ENCODE measurements around the gene MAN1B1.

The MAN1B1 gene

GRCh38 chr9:137049544-137050449, 37.0 kb upstream of the MAN1B1 start:
- peak; percentile 80 for DNase-seq (ENCODE audit: low spot score)
- peak; percentile 25 for TF ChIP-seq CTCF (IDR thresholded peaks at IDR 0.05; ENCODE audit: extremely low read depth, missing control alignments)

GRCh38 chr9:137050570-137050969, 36.2 kb upstream of the MAN1B1 start:
- no peak for TF ChIP-seq CTCF (IDR thresholded peaks at IDR 0.05; ENCODE audit: extremely low read depth, missing control alignments)
- DNase-seq (ENCODE audit: low spot score) = no peak

DNA sequence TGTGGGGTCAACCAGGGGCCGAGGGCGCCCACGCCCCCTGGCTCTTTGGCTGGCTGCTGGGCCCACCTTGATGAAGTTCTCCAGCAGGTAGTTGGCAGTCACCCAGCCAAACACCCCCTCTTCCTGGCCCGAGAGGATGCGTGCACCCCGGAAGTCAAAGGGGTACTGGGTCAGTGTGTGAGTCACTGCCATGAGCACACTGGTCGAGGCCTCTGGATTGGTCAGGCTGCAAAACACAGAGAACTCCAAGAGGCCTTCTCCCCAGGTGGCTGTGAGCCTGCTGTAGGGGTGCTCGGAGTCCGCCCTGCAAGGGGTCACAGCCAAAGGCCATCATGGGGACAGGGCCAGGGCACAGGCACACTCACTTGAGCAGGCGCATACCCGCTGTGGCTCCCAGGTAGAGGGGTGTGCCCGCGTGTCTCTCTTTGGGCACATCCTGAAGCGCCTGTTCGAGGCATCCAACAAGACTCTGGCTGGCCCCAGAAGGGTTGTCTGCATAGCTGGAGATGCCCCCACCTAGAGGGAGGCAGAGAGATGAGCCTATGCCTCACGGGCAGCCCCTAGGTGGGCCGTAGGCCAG, 35.5 kb upstream of the MAN1B1 start:
- DNase-seq (ENCODE audit: low spot score) = no peak
- TF ChIP-seq CTCF (IDR thresholded peaks at IDR 0.05; ENCODE audit: extremely low read depth, missing control alignments) = no peak

- no peak for DNase-seq (ENCODE audit: low spot score)
- no peak for TF ChIP-seq CTCF (IDR thresholded peaks at IDR 0.05; ENCODE audit: extremely low read depth, missing control alignments)
Measured at GRCh38 chr9:137052293-137052692, 34.5 kb upstream of the MAN1B1 start.

GRCh38 chr9:137052998-137053943, 33.5 kb upstream of the MAN1B1 start:
- no peak for TF ChIP-seq CTCF (IDR thresholded peaks at IDR 0.05; ENCODE audit: extremely low read depth, missing control alignments)
- no peak for DNase-seq (ENCODE audit: low spot score)

DNA sequence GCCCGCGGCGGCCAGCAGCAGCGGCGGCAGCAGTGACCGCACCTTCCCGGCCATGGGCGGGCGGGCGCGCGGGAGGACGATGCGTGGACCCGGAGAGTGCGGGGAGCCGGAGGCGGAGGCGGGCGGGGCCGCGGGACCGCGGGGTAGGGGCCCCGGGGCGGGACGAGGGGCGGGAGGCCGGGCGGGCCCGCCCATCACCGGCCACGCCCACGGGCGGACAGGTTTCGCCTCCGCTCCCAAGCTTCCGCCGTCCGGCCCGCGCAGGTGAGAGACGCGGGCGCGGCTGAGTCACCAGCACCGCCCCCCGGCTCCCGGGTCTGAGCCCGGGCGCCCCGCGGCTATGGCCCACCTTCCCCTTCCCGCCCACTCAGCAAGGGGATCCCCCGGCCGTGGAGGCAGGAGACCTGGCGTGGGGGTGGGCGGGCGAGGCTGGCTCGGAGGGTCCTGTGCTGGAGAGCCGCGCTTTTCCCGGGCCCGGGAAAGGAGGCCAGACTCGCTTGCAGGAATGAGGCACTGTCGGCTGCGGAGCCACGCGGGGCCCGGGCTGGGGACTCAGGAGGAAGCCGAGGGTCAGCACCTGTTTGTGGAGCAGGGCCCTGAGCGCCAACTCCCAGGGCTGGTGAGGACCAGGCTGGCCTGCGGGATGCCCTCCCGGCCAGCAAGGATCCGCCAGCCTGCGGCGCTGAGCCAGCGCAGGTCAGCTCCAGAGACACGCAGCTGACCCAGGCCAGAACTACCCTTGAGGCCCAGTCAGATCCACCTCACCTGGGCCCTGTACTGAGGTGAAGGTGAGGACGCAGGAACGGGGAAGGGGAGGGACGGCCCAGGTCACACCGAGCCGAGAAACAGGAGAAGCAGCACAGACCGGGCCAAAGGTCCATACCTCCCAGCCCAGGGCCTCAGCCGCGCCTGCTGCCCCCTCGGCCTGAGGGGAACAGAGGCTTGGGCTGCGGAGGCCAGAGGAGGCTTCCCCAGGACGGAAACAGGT, 32.5 kb upstream of the MAN1B1 start, which contains the start of gene ENTPD2:
Gene ENTPD2, minus strand, starts transcription at position 118 of the 988 bp plus-strand sequence. Its CDS starts 64 bp downstream, at position 54.
- DNase-seq (ENCODE audit: low spot score) = peak; percentile 86
- TF ChIP-seq CTCF (IDR thresholded peaks at IDR 0.05; ENCODE audit: extremely low read depth, missing control alignments) = no peak
